ENCODE data around the gene CARD18. TPM values are rescaled to one million over a fixed set of nuclear protein-coding genes. Genes with fewer than 3 reads are reported as not detected.

The CARD18 gene
- total RNA-seq, 1 donor = not detected

- Histone ChIP-seq H3K27ac (ENCODE audit: low read depth, low read length) (no peak overlapping the region), H3K27me3 (ENCODE audit: insufficient read depth, low read length) (no peaks in the 10 kb centered on the region), H3K4me1 (ENCODE audit: insufficient read depth, low read length) (no peaks in the 10 kb centered on the region), H3K36me3 (ENCODE audit: insufficient read depth, low read length) (no peaks in the 10 kb centered on the region), H4K20me1 (ENCODE audit: insufficient read depth, low read length) (no peaks in the 10 kb centered on the region), H3K9me3 (ENCODE audit: low read depth, low read length) (no peaks in the 10 kb centered on the region), H2AFZ (ENCODE audit: low read length) (no peak overlapping the region), H3K79me2 (ENCODE audit: insufficient read depth, low read length) (no peaks in the 10 kb centered on the region), H3K4me3 (ENCODE audit: insufficient read depth, low read length) (no peak overlapping the region), H3K4me2 (ENCODE audit: insufficient read depth, low read length) (no peak overlapping the region)
- TF ChIP-seq, protein P1, sequence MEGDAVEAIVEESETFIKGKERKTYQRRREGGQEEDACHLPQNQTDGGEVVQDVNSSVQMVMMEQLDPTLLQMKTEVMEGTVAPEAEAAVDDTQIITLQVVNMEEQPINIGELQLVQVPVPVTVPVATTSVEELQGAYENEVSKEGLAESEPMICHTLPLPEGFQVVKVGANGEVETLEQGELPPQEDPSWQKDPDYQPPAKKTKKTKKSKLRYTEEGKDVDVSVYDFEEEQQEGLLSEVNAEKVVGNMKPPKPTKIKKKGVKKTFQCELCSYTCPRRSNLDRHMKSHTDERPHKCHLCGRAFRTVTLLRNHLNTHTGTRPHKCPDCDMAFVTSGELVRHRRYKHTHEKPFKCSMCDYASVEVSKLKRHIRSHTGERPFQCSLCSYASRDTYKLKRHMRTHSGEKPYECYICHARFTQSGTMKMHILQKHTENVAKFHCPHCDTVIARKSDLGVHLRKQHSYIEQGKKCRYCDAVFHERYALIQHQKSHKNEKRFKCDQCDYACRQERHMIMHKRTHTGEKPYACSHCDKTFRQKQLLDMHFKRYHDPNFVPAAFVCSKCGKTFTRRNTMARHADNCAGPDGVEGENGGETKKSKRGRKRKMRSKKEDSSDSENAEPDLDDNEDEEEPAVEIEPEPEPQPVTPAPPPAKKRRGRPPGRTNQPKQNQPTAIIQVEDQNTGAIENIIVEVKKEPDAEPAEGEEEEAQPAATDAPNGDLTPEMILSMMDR (IDR thresholded peaks at IDR 0.05; ENCODE audit: extremely low read depth, low read depth, low read length) = no peak
- no peak for DNase-seq (ENCODE audit: insufficient read length, low spot score, missing footprints)
Observed at GRCh38 chr11:105156720-105157119, 17.2 kb upstream of the CARD18 start.

DNA sequence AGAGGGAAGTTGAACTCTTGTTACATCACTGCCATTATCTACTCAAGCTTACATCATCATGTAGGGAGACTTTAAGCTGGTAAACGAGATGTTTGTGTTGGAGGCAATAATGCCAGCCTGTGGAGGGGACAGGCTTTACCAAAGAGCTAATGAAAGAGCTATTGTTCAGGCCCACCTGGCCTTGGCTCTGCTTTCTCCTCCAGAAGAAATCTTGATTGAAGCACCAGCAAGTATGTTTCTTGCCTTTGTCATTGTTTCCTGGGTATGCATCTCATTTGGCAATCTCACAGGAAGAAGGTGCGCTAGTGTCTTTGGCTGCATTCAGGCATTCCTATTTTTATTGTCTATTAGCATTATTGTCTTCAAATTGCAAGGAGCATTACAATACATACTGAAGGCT lies 16.7 kb upstream of the CARD18 start:
- H3K4me3 ChIP-seq (ENCODE audit: insufficient read depth, low read length) = no peak overlapping the region
- no peaks in the 10 kb centered on the region for H3K27me3 ChIP-seq (ENCODE audit: insufficient read depth, low read length)
- H3K9me3 ChIP-seq (ENCODE audit: low read depth, low read length) = no peaks in the 10 kb centered on the region
- H3K4me1 ChIP-seq (ENCODE audit: insufficient read depth, low read length) = no peaks in the 10 kb centered on the region
- no peaks in the 10 kb centered on the region for H4K20me1 ChIP-seq (ENCODE audit: insufficient read depth, low read length)
- TF ChIP-seq, protein P1 (IDR thresholded peaks at IDR 0.05; ENCODE audit: extremely low read depth, low read depth, low read length) = no peak
- DNase-seq (ENCODE audit: insufficient read length, low spot score, missing footprints) = no peak
- no peak overlapping the region for H3K27ac ChIP-seq (ENCODE audit: low read depth, low read length)
- no peaks in the 10 kb centered on the region for H3K36me3 ChIP-seq (ENCODE audit: insufficient read depth, low read length)
- H3K79me2 ChIP-seq (ENCODE audit: insufficient read depth, low read length) = no peaks in the 10 kb centered on the region
- no peak overlapping the region for H2AFZ ChIP-seq (ENCODE audit: low read length)
- H3K4me2 ChIP-seq (ENCODE audit: insufficient read depth, low read length) = no peak overlapping the region

- H4K20me1 ChIP-seq (ENCODE audit: insufficient read depth, low read length) = no peaks in the 10 kb centered on the region
- TF ChIP-seq, protein P1 (IDR thresholded peaks at IDR 0.05; ENCODE audit: extremely low read depth, low read depth, low read length) = no peak
- no peak overlapping the region for H2AFZ ChIP-seq (ENCODE audit: low read length)
- H3K4me1 ChIP-seq (ENCODE audit: insufficient read depth, low read length) = no peaks in the 10 kb centered on the region
- no peak overlapping the region for H3K4me3 ChIP-seq (ENCODE audit: insufficient read depth, low read length)
- H3K27ac ChIP-seq (ENCODE audit: low read depth, low read length) = no peak overlapping the region
- no peaks in the 10 kb centered on the region for H3K27me3 ChIP-seq (ENCODE audit: insufficient read depth, low read length)
- no peak overlapping the region for H3K4me2 ChIP-seq (ENCODE audit: insufficient read depth, low read length)
- no peak for DNase-seq (ENCODE audit: insufficient read length, low spot score, missing footprints)
- H3K79me2 ChIP-seq (ENCODE audit: insufficient read depth, low read length) = no peaks in the 10 kb centered on the region
- H3K36me3 ChIP-seq (ENCODE audit: insufficient read depth, low read length) = no peaks in the 10 kb centered on the region
- H3K9me3 ChIP-seq (ENCODE audit: low read depth, low read length) = no peaks in the 10 kb centered on the region
Observed at GRCh38 chr11:105155679-105156078, 16.1 kb upstream of the CARD18 start.

DNA sequence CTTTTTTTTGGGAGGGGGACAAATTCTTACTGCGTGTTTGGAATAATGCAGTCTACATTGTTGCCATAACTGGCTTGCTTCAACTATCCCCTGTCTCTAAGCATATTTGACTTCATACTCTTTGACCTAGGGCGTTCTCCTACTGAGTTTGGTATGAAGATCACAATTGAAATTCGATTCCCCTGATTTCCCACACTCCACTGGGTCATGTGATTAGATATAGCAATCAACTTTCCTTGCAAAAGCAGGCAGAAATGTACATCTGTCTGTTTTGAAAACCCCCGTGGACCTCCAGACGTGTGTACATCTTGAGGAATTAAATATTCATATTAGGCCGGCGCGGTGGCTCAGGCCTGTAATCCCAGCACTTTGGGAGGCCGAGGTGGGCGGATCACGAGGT lies 13.8 kb upstream of the CARD18 start:
- Histone ChIP-seq H3K4me1 (ENCODE audit: insufficient read depth, low read length) (no peaks in the 10 kb centered on the region), H3K4me2 (ENCODE audit: insufficient read depth, low read length) (no peak overlapping the region), H2AFZ (ENCODE audit: low read length) (no peak overlapping the region), H3K9me3 (ENCODE audit: low read depth, low read length) (no peaks in the 10 kb centered on the region), H3K27ac (ENCODE audit: low read depth, low read length) (no peak overlapping the region), H3K79me2 (ENCODE audit: insufficient read depth, low read length) (no peaks in the 10 kb centered on the region), H3K36me3 (ENCODE audit: insufficient read depth, low read length) (no peaks in the 10 kb centered on the region), H4K20me1 (ENCODE audit: insufficient read depth, low read length) (no peaks in the 10 kb centered on the region), H3K27me3 (ENCODE audit: insufficient read depth, low read length) (no peaks in the 10 kb centered on the region), H3K4me3 (ENCODE audit: insufficient read depth, low read length) (no peak overlapping the region)
- DNase-seq (ENCODE audit: insufficient read length, low spot score, missing footprints) = peak; percentile 13
- TF ChIP-seq, protein P1 (IDR thresholded peaks at IDR 0.05; ENCODE audit: extremely low read depth, low read depth, low read length) = no peak

All from osteoblast (primary cell).